K562 (cell line): ENCODE results near the gene ATP5F1D. TPM values are rescaled to one million over a fixed set of nuclear protein-coding genes. Genes with fewer than 3 reads are reported as not detected.
A peak's percentile ranks its signal among the peaks of the same experiment; 100 is the strongest.

Experiments
- BCLAF1 ChIP-seq, 2 experiments: fragments of 450-650 bp in 1 of 2; IDR thresholded peaks; 2 replicates each; pipeline ENCODE4 v1.6.1; 2011 to 2017; ENCODE audit warnings: low read depth in 2 of 2, antibody characterized with exemption in 1 of 2, borderline replicate concordance in 1 of 2, low read length in 1 of 2, mild to moderate bottlenecking in 1 of 2, mixed read lengths in 1 of 2; ENCODE audit not compliant: control insufficient read depth in 1 of 2
- BRD9 ChIP-seq: fragments of 450-650 bp; IDR thresholded peaks from 2 replicates; pipeline ENCODE4 v1.6.1; 2018; ENCODE audit warnings: low read depth; ENCODE audit not compliant: partially characterized antibody
- CBFA2T3 ChIP-seq: fragments of 450-650 bp; IDR thresholded peaks from 2 replicates; pipeline ENCODE4 v1.6.1; 2017
- DNMT1 ChIP-seq: fragments of 450-650 bp; IDR thresholded peaks from 2 replicates; pipeline ENCODE4 v1.6.1; 2016; ENCODE audit warnings: antibody characterized with exemption, mild to moderate bottlenecking
- FOXM1 ChIP-seq, 2 experiments: fragments of 450-650 bp in 1 of 2; sonication (generic) in 1 of 2; formaldehyde crosslinking in 1 of 2; IDR thresholded peaks; 2 replicates each; pipeline versions ENCODE4 v1.6.1 to v1.9.0; 2017 to 2022; ENCODE audit warnings: low read depth in 2 of 2, mild to moderate bottlenecking in 2 of 2, missing genetic modification reagents in 1 of 2, moderate library complexity in 1 of 2
- HMBOX1 ChIP-seq: sonication (generic); IDR thresholded peaks from 2 replicates; pipeline ENCODE4 v1.6.1; 2016
- HNRNPK ChIP-seq: fragments of 200-400 bp; formaldehyde crosslinking; IDR thresholded peaks from one replicate; pipeline ENCODE4 v1.6.1; 2018; ENCODE audit warnings: mild to moderate bottlenecking, low read depth, low read length; ENCODE audit not compliant: poor library complexity, severe bottlenecking
- HOXB6 ChIP-seq: fragments of 250-450 bp; sonication (Bioruptor Pico); IDR thresholded peaks from 2 replicates; pipeline ENCODE4 v1.5.1; 2022; ENCODE audit warnings: mild to moderate bottlenecking, borderline replicate concordance
- MBD2 ChIP-seq: sonication (generic); IDR thresholded peaks from 2 replicates; pipeline ENCODE4 v1.6.1; 2016; ENCODE audit warnings: low read depth, borderline replicate concordance
- MYC ChIP-seq, 2 experiments: fragments of 250-450 bp in 1 of 2; sonication (Bioruptor Pico) in 1 of 2; IDR thresholded peaks; 2 replicates each; pipeline versions ENCODE4 v1.5.1 to v1.6.1; 2012 to 2021; ENCODE audit warnings: low read depth in 2 of 2, borderline replicate concordance in 1 of 2, improper control_type of control experiment in 1 of 2, low read length in 1 of 2, mild to moderate bottlenecking in 1 of 2, moderate library complexity in 1 of 2
- NFXL1 ChIP-seq: fragments of 450-650 bp; formaldehyde crosslinking; IDR thresholded peaks from 2 replicates; pipeline ENCODE4 v1.4.0; 2021; ENCODE audit warnings: mild to moderate bottlenecking
- PHF20 ChIP-seq: fragments of 450-650 bp; IDR thresholded peaks from 2 replicates; pipeline ENCODE4 v1.6.1; 2018; ENCODE audit not compliant: partially characterized antibody
- PYGO2 ChIP-seq: fragments of 450-650 bp; IDR thresholded peaks from 2 replicates; pipeline ENCODE4 v1.6.1; 2016; ENCODE audit warnings: mild to moderate bottlenecking, missing genetic modification characterization, moderate library complexity, missing compliant biosample characterization
- SIN3A ChIP-seq, 2 experiments: fragments of 150-350 bp in 1 of 2; IDR thresholded peaks; 2 replicates each; pipeline ENCODE4 v1.6.1; 2011 to 2016; ENCODE audit warnings: borderline replicate concordance in 2 of 2, low read depth in 2 of 2, low read length in 2 of 2, mild to moderate bottlenecking in 2 of 2, moderate library complexity in 2 of 2; ENCODE audit not compliant: control insufficient read depth in 1 of 2
- TEAD1 ChIP-seq, 2 experiments: fragments of 450-650 bp in 1 of 2; sonication (generic) in 1 of 2; formaldehyde crosslinking; IDR thresholded peaks; 2 replicates each; pipeline versions ENCODE4 v1.4.0 to v1.8.0; 2020 to 2022; ENCODE audit warnings: mild to moderate bottlenecking in 2 of 2, missing genetic modification reagents in 1 of 2
- polyA plus RNA-seq, 8 experiments: library from polyadenylated mRNA; depleted of rRNA in 4 of 8; stranded (reverse) in 5 of 8; unstranded in 3 of 8; fragments of >200 nt; fragmentation: Nextera tagmentation in 2 of 8; fragmentation: Illumina TruSeq in 1 of 8; extraction: Ambion mirVana in 2 of 8; extraction: Trizol in 1 of 8; gene quantifications; 2 replicates each; pipeline versions ENCODE4 v1.2.1 to v1.2.3, GENCODE V29; 2011 to 2014; ENCODE audit warnings: inconsistent platforms in 1 of 8, missing spikeins in 1 of 8
- total RNA-seq, 7 experiments: library from RNA; depleted of rRNA in 6 of 7; stranded (reverse); fragments of >200 nt in 6 of 7; fragmentation: Illumina TruSeq in 2 of 7; extraction: Trizol in 2 of 7; gene quantifications; 2 replicates each; pipeline versions ENCODE4 v1.2.1 to v1.2.3, GENCODE V29; 2011 to 2021; ENCODE audit warnings: low replicate concordance in 1 of 7
- TF ChIP-seq, protein P1 (sequence below): sonication (generic); formaldehyde crosslinking; IDR thresholded peaks from 2 replicates; pipeline ENCODE4 v1.8.0; 2022; ENCODE audit warnings: mild to moderate bottlenecking, missing genetic modification reagents, borderline replicate concordance
- TF ChIP-seq, protein P2 (sequence below): fragments of 250-450 bp; sonication (Bioruptor Pico); IDR thresholded peaks from 2 replicates; pipeline ENCODE4 v1.5.0; 2021; ENCODE audit warnings: mild to moderate bottlenecking, moderate library complexity

ATP5F1D gene
- total and polyA plus RNA-seq, 9 of the 15 experiments (the other 6 are each of a cell fraction or from before 2014, with no cell fraction given) = 3.9 to 409 (median 36.8) TPM

DNA sequence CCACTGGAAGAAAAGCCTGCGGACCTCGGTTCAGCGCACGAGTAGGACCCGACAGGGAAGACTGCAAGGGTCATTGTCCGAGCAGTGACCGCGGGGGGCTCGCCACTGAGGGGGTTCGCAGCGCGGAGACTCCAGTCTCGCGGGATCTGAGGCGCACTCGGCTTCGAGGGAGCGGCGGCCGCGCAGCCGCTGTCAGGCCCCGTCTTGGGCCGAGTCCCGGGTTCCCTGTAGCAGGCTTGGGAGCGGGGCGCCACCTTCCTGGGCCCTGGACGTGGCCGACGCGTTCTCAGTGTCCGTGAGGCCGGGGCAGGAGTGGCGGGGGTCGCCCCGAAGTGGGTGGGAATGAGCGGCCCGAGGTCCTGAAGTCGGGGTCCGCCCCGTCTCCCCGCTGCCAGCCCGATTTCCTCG is 33.3 kb downstream of the ATP5F1D start (continued):
- TF ChIP-seq, protein P1, sequence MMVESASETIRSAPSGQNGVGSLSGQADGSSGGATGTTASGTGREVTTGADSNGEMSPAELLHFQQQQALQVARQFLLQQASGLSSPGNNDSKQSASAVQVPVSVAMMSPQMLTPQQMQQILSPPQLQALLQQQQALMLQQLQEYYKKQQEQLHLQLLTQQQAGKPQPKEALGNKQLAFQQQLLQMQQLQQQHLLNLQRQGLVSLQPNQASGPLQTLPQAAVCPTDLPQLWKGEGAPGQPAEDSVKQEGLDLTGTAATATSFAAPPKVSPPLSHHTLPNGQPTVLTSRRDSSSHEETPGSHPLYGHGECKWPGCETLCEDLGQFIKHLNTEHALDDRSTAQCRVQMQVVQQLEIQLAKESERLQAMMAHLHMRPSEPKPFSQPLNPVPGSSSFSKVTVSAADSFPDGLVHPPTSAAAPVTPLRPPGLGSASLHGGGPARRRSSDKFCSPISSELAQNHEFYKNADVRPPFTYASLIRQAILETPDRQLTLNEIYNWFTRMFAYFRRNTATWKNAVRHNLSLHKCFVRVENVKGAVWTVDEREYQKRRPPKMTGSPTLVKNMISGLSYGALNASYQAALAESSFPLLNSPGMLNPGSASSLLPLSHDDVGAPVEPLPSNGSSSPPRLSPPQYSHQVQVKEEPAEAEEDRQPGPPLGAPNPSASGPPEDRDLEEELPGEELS (CRISPR knock-in tag) = 0 out of 2 replicates have a peak, but pooled peaks have one; percentile 49
- no peak for TF ChIP-seq BRD9
- no peak for TF ChIP-seq MBD2
- TF ChIP-seq HOXB6 (CRISPR knock-in tag) = no peak
- TF ChIP-seq BCLAF1 (IDR thresholded peaks at IDR 0.05; ENCODE audit: borderline replicate concordance in 1 of 2, control insufficient read depth in 1 of 2, low read depth in 2 of 2, low read length in 1 of 2) = no peak
- TF ChIP-seq HNRNPK = no peak
- no peak for TF ChIP-seq NFXL1 (CRISPR knock-in tag)
- no peak for TF ChIP-seq HMBOX1
- TF ChIP-seq PHF20 = peak; percentile 15
- TF ChIP-seq TEAD1 (CRISPR knock-in tag; IDR thresholded peaks at IDR 0.05) = no peak
- TF ChIP-seq DNMT1 = no peak
- TF ChIP-seq, protein P2, sequence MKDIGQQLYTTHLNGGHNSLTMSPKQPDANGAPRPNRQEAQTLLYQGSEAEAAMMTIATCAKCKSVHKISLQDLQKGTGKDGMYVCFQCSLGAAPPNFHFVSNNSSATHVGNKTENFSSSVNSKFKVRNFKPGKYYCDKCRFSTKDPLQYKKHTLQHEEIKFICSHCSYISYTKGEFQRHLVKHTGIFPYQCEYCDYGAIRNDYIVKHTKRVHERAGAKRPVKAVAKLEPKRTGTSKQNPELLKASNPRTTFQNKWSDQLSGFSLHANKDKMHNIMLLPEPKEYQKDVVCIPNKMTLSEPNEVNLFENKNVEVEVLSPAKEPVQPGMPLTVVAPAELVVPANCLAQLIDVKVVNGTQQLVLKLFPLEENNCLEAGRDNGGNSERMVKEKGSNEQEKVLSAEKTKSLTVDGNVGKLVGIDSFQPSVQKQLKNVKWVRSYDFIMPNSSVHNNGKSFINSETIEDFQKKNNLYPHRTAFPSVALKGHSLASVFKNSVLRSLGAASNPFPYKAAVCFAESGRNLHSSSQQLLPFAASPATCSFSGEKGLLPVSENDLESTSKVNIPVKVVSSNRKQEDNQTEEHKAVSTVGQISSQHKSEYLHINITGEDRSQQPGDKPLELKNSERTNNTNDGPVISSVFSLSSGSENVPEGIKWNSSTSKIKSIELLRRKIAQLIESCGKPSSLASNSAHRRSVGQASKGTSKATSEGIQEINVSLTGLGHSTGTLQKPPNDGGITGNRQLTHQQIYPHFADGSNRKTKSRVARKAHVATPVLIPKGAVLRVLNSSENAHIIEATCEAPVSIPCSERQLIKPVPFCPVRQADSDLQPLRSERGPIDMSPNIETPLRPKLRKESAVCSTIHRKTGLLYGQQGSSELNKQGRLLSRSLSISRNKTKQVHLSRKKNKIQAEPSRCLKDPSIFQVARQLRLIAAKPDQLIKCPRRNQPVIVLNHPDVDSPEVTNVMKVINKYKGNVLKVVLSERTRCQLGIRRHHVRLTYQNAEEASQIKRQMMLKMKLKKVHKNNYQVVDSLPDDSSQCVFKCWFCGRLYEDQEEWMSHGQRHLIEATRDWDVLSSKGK = no peak
- TF ChIP-seq MYC (IDR thresholded peaks at IDR 0.05; ENCODE audit: low read depth, low read length) = no peak
- TF ChIP-seq MYC (CRISPR knock-in tag; IDR thresholded peaks at IDR 0.05; ENCODE audit: borderline replicate concordance, low read depth) = peak; percentile 90; the same call in 1 of the 2 replicates
- TF ChIP-seq PYGO2 = no peak
- peak; percentile 30; the same call in 1 of the 2 replicates for TF ChIP-seq CBFA2T3
- TF ChIP-seq FOXM1 (IDR thresholded peaks at IDR 0.05; ENCODE audit: low read depth) = no peak
- no peak for TF ChIP-seq FOXM1 (CRISPR knock-in tag; IDR thresholded peaks at IDR 0.05; ENCODE audit: low read depth)
- TF ChIP-seq SIN3A (IDR thresholded peaks at IDR 0.05; ENCODE audit: borderline replicate concordance in 2 of 2, control insufficient read depth in 1 of 2, low read depth in 2 of 2, low read length in 2 of 2) = no peak
